ACHN (cell line): ENCODE measurements around the gene NXPH4.

Experiments
- DNase-seq: peaks from one replicate; pipeline ENCODE4 v3.0.0-alpha.2; 2015
- in situ Hi-C: cut with HindIII; loops from 2 replicates; pipeline ENCODE4 v1.10.0; 2017; ENCODE audit warnings: low sequenced_read_pairs, low pct_ligation_motif_present, low pct_unique_long_range_greater_than_20kb

Gene NXPH4

GRCh38 chr12:57199191-57199590 is 17.4 kb upstream of the NXPH4 start:
- in situ Hi-C loops, result no loop called here
- no peak for DNase-seq

GRCh38 chr12:57200497-57200896 is 16.1 kb upstream of the NXPH4 start:
- in situ Hi-C loops, result no loop called here
- DNase-seq, result no peak

- no peak for DNase-seq
- in situ Hi-C loops, result no loop called here
Observed at GRCh38 chr12:57201219-57201618, 15.4 kb upstream of the NXPH4 start.

- in situ Hi-C loops, result no loop called here
- no peak for DNase-seq
Observed at GRCh38 chr12:57201631-57202030, 15.0 kb upstream of the NXPH4 start.

GRCh38 chr12:57202321-57202720 is 14.3 kb upstream of the NXPH4 start:
- in situ Hi-C loops, result no loop called here

GRCh38 chr12:57203201-57203600 is 13.4 kb upstream of the NXPH4 start:
- in situ Hi-C loops, result no loop called here
- no peak for DNase-seq

More at GRCh38 chr12:57202321-57202720, 14.3 kb upstream of the NXPH4 start:
- DNase-seq, result no peak

- no peak for DNase-seq
- in situ Hi-C loops, result no loop called here
Observed at GRCh38 chr12:57203791-57204190, 12.8 kb upstream of the NXPH4 start.

- DNase-seq, result no peak
- in situ Hi-C loops, result no loop called here
Observed at GRCh38 chr12:57204454-57204853, 12.1 kb upstream of the NXPH4 start.

GRCh38 chr12:57205186-57205585 is 11.4 kb upstream of the NXPH4 start:
- no peak for DNase-seq
- in situ Hi-C loops, result no loop called here

- in situ Hi-C loops, result no loop called here
- DNase-seq, result no peak
Observed at GRCh38 chr12:57205931-57206330, 10.7 kb upstream of the NXPH4 start.

- in situ Hi-C loops, result no loop called here
- DNase-seq, result no peak
Observed at GRCh38 chr12:57207731-57208630, 8.6 kb upstream of the NXPH4 start.

- DNase-seq, result no peak
- in situ Hi-C loops, result no loop called here
Observed at GRCh38 chr12:57208631-57209282, 7.8 kb upstream of the NXPH4 start.

GRCh38 chr12:57209916-57210315 is 6.7 kb upstream of the NXPH4 start:
- no peak for DNase-seq
- in situ Hi-C loops, result no loop called here

GRCh38 chr12:57210461-57210860 is 6.1 kb upstream of the NXPH4 start:
- DNase-seq, result no peak
- in situ Hi-C loops, result no loop called here

- in situ Hi-C loops, result no loop called here
- DNase-seq, result no peak
Observed at GRCh38 chr12:57210926-57211692, 5.5 kb upstream of the NXPH4 start.

- in situ Hi-C loops, result no loop called here
- no peak for DNase-seq
Observed at GRCh38 chr12:57211791-57212700, 4.5 kb upstream of the NXPH4 start.

GRCh38 chr12:57212701-57213057 is 3.9 kb upstream of the NXPH4 start:
- in situ Hi-C loops, result no loop called here
- DNase-seq, result no peak

- DNase-seq, result peak; percentile 92
- in situ Hi-C loops, result no loop called here
Observed at GRCh38 chr12:57213058-57213715, 3.4 kb upstream of the NXPH4 start.
